ENCODE measurements around the gene REPIN1. TPM values are rescaled to one million over a fixed set of nuclear protein-coding genes. Genes with fewer than 3 reads are reported as not detected.

REPIN1 gene
- total and polyA plus RNA-seq, 8 donors: 61.5 to 110 (median 71.6) TPM

- H3K4me1 ChIP-seq: no peaks in the 10 kb centered on the region
- no peaks in the 10 kb centered on the region for H3K9me3 ChIP-seq
- no peaks in the 10 kb centered on the region for H3K36me3 ChIP-seq
- no peak overlapping the region for H3K27ac ChIP-seq
- DNase-seq (peak in 1 of 4 donors; percentile 7), ATAC-seq (no peak)
- no peak overlapping the region for H3K4me3 ChIP-seq
- no peaks in the 10 kb centered on the region for H3K27me3 ChIP-seq
- TF ChIP-seq, protein P1, sequence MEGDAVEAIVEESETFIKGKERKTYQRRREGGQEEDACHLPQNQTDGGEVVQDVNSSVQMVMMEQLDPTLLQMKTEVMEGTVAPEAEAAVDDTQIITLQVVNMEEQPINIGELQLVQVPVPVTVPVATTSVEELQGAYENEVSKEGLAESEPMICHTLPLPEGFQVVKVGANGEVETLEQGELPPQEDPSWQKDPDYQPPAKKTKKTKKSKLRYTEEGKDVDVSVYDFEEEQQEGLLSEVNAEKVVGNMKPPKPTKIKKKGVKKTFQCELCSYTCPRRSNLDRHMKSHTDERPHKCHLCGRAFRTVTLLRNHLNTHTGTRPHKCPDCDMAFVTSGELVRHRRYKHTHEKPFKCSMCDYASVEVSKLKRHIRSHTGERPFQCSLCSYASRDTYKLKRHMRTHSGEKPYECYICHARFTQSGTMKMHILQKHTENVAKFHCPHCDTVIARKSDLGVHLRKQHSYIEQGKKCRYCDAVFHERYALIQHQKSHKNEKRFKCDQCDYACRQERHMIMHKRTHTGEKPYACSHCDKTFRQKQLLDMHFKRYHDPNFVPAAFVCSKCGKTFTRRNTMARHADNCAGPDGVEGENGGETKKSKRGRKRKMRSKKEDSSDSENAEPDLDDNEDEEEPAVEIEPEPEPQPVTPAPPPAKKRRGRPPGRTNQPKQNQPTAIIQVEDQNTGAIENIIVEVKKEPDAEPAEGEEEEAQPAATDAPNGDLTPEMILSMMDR (IDR thresholded peaks at IDR 0.05): no peak
- intact Hi-C loops (cut with DNase I): no loop called here
These were observed 49.2 kb downstream of the REPIN1 start for GRCh38 chr7:150417863-150418262.

GRCh38 chr7:150420242-150420641 is 51.6 kb downstream of the REPIN1 start:
- no peaks in the 10 kb centered on the region for H3K27me3 ChIP-seq
- H3K9me3 ChIP-seq: no peaks in the 10 kb centered on the region
- no peaks in the 10 kb centered on the region for H3K4me1 ChIP-seq
- DNase-seq (no peak), ATAC-seq (no peak)
- TF ChIP-seq, protein P1 (IDR thresholded peaks at IDR 0.05): no peak
- no peaks in the 10 kb centered on the region for H3K36me3 ChIP-seq
- no peak overlapping the region for H3K4me3 ChIP-seq
- intact Hi-C loops (cut with DNase I): loop anchor here in 1 of 2 donors (10.0 kb wide), 1 partner anchor 65 kb away; no protein-coding TSS in a partner anchor
- H3K27ac ChIP-seq: no peak overlapping the region

DNA sequence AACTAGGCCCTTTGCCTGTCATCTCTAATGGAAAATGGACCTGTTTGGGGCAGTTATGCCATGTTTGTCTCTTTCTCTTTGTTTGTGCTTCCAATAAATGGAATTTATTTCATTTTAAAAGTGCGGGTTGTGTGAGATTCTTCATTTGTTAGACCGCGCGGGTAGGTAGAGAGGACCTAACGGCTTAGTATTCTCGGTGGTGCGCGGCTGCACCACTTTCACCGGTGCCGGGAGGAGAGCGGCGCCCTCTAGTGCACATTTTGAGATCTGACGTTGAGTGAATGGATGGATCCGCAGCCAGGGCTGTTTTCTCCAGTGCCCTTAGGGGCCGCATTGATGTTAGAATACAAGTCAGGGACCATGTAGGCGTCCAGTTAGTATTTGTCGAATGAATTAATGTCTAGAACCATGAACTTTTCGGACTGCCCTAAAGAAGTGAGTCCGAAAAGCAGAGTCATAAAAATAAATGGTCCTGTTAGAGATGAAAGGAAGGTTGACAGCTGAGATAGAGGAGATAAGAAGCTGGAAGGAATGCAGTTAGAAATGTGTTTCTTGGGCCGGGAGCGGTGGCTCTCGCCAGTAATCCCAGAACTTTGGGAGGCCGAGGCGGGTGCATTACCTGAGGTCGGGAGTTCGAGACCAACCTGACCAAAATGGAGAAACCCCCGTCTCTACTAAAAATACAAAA is 52.5 kb downstream of the REPIN1 start:
- TF ChIP-seq, protein P1 (IDR thresholded peaks at IDR 0.05): peak; percentile 57 to 90
- H3K27me3 ChIP-seq: no peaks in the 10 kb centered on the region
- no peaks in the 10 kb centered on the region for H3K36me3 ChIP-seq
- H3K4me1 ChIP-seq: no peaks in the 10 kb centered on the region
- intact Hi-C loops (cut with DNase I): loop anchor here in 1 of 2 donors (10.0 kb wide), 1 partner anchor 66 kb away; no protein-coding TSS in a partner anchor
- H3K27ac ChIP-seq: no peak overlapping the region
- ATAC-seq: peak; percentile 100
- peak; percentile 66 to 92 (median 79) for DNase-seq
- no peaks in the 10 kb centered on the region for H3K9me3 ChIP-seq
- H3K4me3 ChIP-seq: no peak overlapping the region

DNA sequence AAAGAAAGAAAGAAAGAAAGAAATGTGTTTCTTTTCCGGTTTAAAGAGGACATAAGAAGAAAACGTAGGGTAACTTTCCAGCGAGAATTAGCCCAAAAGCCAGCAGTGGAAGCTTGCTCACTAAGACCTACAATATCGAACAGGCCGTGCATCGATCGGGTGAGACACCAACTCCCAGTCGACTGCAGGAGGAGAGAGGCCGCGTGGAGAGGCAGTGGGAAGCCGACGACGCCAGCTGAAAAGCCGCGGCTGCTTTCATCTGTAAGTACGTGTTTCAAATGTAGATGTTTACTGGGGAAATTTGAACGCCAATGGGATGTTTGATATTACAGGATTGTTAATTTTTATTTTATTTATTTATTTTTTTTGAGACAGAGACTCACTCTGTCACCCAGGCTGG is 53.2 kb downstream of the REPIN1 start:
- Histone ChIP-seq H3K4me3 (no peak overlapping the region), H3K27me3 (no peaks in the 10 kb centered on the region), H3K27ac (no peak overlapping the region), H3K36me3 (no peaks in the 10 kb centered on the region), H3K9me3 (no peaks in the 10 kb centered on the region), H3K4me1 (no peaks in the 10 kb centered on the region)
- TF ChIP-seq, protein P1 (IDR thresholded peaks at IDR 0.05): no peak
- DNase-seq (peak in 1 of 4 donors; percentile 17), ATAC-seq (no peak)
- intact Hi-C loops (cut with DNase I): loop anchor here in 1 of 2 donors (10.0 kb wide), 1 partner anchor 67 kb away; no protein-coding TSS in a partner anchor

Other genes with a start within 250 kb of the REPIN1 start
- gene LRRC61, start 45.5 kb upstream of the REPIN1 start, total RNA-seq: 10 to 100 TPM in 1 of 2 donors, 1 to 10 TPM in 1; 9.0 to 15.8 TPM
- gene LRRC61, start 45.5 kb upstream of the REPIN1 start, polyA plus RNA-seq (ENCODE audit: insufficient read length in 6 of 6): 10 to 100 TPM; 16.2 to 22.5 (median 20.1) TPM
- gene ACTR3C, start 45.3 kb upstream of the REPIN1 start, total RNA-seq: 10 to 100 TPM; 24.0 to 25.1 TPM
- gene ACTR3C, start 45.3 kb upstream of the REPIN1 start, polyA plus RNA-seq (ENCODE audit: insufficient read length in 6 of 6): 1 to 10 TPM; 3.4 to 8.2 (median 4.4) TPM
- gene RARRES2, start 27.2 kb upstream of the REPIN1 start, total RNA-seq: 100 to 1,000 TPM; 133 to 162 TPM
- 100 to 1,000 TPM; 153 to 233 (median 198) TPM for gene RARRES2, start 27.2 kb upstream of the REPIN1 start, polyA plus RNA-seq (ENCODE audit: insufficient read length in 6 of 6)
- gene ZNF775, start 10.5 kb downstream of the REPIN1 start, total RNA-seq: 1 to 10 TPM; 5.2 to 5.6 TPM
- gene ZNF775, start 10.5 kb downstream of the REPIN1 start, polyA plus RNA-seq (ENCODE audit: insufficient read length in 6 of 6): 10 to 100 TPM in 1 of 6 donors, 1 to 10 TPM in 5; 4.0 to 11.7 (median 6.5) TPM
- gene GIMAP8, start 81.8 kb downstream of the REPIN1 start, total RNA-seq: 10 to 100 TPM; 17.1 to 37.3 TPM
- 10 to 100 TPM; 22.6 to 29.3 (median 24.6) TPM for gene GIMAP8, start 81.8 kb downstream of the REPIN1 start, polyA plus RNA-seq (ENCODE audit: insufficient read length in 6 of 6)
- 10 to 100 TPM; 16.7 to 48.4 TPM for gene GIMAP7, start 146.1 kb downstream of the REPIN1 start, total RNA-seq
- gene GIMAP7, start 146.1 kb downstream of the REPIN1 start, polyA plus RNA-seq (ENCODE audit: insufficient read length in 6 of 6): 10 to 100 TPM; 28.7 to 49.8 (median 36.3) TPM
- gene GIMAP4, start 198.6 kb downstream of the REPIN1 start, total RNA-seq: 10 to 100 TPM; 31.3 to 59.2 TPM
- 100 to 1,000 TPM in 1 of 6 donors, 10 to 100 TPM in 5; 68.5 to 108 (median 79.1) TPM for gene GIMAP4, start 198.6 kb downstream of the REPIN1 start, polyA plus RNA-seq (ENCODE audit: insufficient read length in 6 of 6)

All from left lung (tissue), 10 donors.